HCT116 (cell line): ENCODE measurements around the gene STX16. TPM values are rescaled to one million over a fixed set of nuclear protein-coding genes. Genes with fewer than 3 reads are reported as not detected.

ENCODE experiments used
- ATAC-seq: fragments of 200-7000 bp; cut with Tn5 transposase; 2 replicates; pipeline ENCODE4 v1.9.1; 2020; ENCODE audit warnings: mild to moderate bottlenecking, moderate library complexity
- BruUV-seq: library from RNA; stranded (reverse); fragments of 400-500 nt; replicated peaks from 2 replicates; lab custom pipeline; 2021; lab: Mats Ljungman, UMichigan
- CTCF ChIA-PET: fragments of 300-600 bp; sonication (Branson Sonifier 250); formaldehyde crosslinking; loops from one replicate; lab custom pipeline; 2021; ENCODE audit warnings: antibody characterized with exemption; lab: Charles Lee
- POLR2A ChIA-PET: fragments of 300-600, 350-600 bp; sonication (Branson Sonifier 250); formaldehyde crosslinking; loops from one replicate; lab custom pipeline; 2021; ENCODE audit warnings: antibody characterized with exemption; lab: Charles Lee
- RAD21 ChIA-PET, 2 experiments: fragments of 300-600 bp; sonication (Branson Sonifier 250); formaldehyde crosslinking; loops; one replicate each; lab custom pipeline; 2023; ENCODE audit warnings: low total read pairs in 2 of 2; ENCODE audit not compliant: uncharacterized antibody in 2 of 2, unreplicated experiment in 2 of 2, low non-redundant PET in 1 of 2; lab: Charles Lee
- DNase-seq: peaks from one replicate; pipeline ENCODE4 v3.0.0-alpha.2; 2010; ENCODE audit warnings: low read depth, low spot score
- H2AFZ ChIP-seq: fragments of 200-600 bp; shearing (Covaris generic), sonication (generic); 2 replicates; pipeline ENCODE4 v1.6.1; 2017; ENCODE audit warnings: low read depth, mixed run types, mixed read lengths, antibody characterized with exemption, low read length; ENCODE audit not compliant: poor library complexity, severe bottlenecking
- H3K27ac ChIP-seq: 2 replicates; pipeline ENCODE4 v1.5.1; 2012; ENCODE audit warnings: low read depth, low read length
- H3K27me3 ChIP-seq: fragments of 200-600 bp; sonication (generic); 2 replicates; pipeline ENCODE4 v1.6.1; 2016; ENCODE audit warnings: mixed run types, low read length, mixed read lengths; ENCODE audit not compliant: insufficient read depth
- H3K36me3 ChIP-seq, 2 experiments: fragments of 200-500 bp in 1 of 2; fragments of 200-600 bp in 1 of 2; sonication (Bioruptor generic) in 1 of 2; sonication (generic) in 1 of 2; 2 replicates each; pipeline versions ENCODE4 v1.5.1 to v1.6.1; 2014 to 2016; ENCODE audit warnings: low read length in 2 of 2, inconsistent platforms in 1 of 2, mixed read lengths in 1 of 2, mixed run types in 1 of 2; ENCODE audit not compliant: insufficient read depth in 2 of 2, control insufficient read depth in 1 of 2
- H3K4me1 ChIP-seq, 2 experiments: fragments of 200-600 bp in 1 of 2; sonication (generic) in 1 of 2; 2 replicates each; pipeline versions ENCODE4 v1.5.1 to v1.6.1; 2012 to 2017; ENCODE audit warnings: low read length in 2 of 2, inconsistent platforms in 1 of 2, mild to moderate bottlenecking in 1 of 2, mixed read lengths in 1 of 2, mixed run types in 1 of 2, moderate library complexity in 1 of 2; ENCODE audit not compliant: insufficient read depth in 2 of 2, control insufficient read depth in 1 of 2
- H3K4me2 ChIP-seq: fragments of 200-600 bp; sonication (generic); 2 replicates; pipeline ENCODE4 v1.6.1; 2017; ENCODE audit warnings: mixed run types, low read length, mixed read lengths
- H3K4me3 ChIP-seq, 2 experiments: fragments of 200-600 bp in 1 of 2; sonication (generic) in 1 of 2; replicated peaks in 1 of 2; 2 replicates each; pipeline ENCODE4 v1.5.1; 2011 to 2016; ENCODE audit warnings: low read length in 2 of 2, control low read depth in 1 of 2, low read depth in 1 of 2, mild to moderate bottlenecking in 1 of 2, mixed read lengths in 1 of 2, mixed run types in 1 of 2
- H3K79me2 ChIP-seq: fragments of 200-600 bp; sonication (generic); 2 replicates; pipeline ENCODE4 v1.6.1; 2017; ENCODE audit warnings: mild to moderate bottlenecking, mixed run types, low read length, moderate library complexity, mixed read lengths; ENCODE audit not compliant: insufficient read depth
- H3K9ac ChIP-seq: fragments of 200-600 bp; sonication (generic); 2 replicates; pipeline ENCODE4 v1.6.1; 2016; ENCODE audit warnings: low read length, mixed read lengths
- H3K9me2 ChIP-seq: fragments of 200-600 bp; sonication (generic), shearing (Covaris generic); 2 replicates; pipeline ENCODE4 v1.6.1; 2017; ENCODE audit warnings: mixed run types, mild to moderate bottlenecking, moderate library complexity; ENCODE audit not compliant: insufficient read depth
- H3K9me3 ChIP-seq, 2 experiments: fragments of 200-500 bp in 1 of 2; fragments of 200-600 bp in 1 of 2; sonication (Bioruptor generic) in 1 of 2; sonication (generic) in 1 of 2; 2 replicates each; pipeline ENCODE4 v1.6.1; 2014 to 2017; ENCODE audit warnings: low read length in 2 of 2, mixed read lengths in 2 of 2, inconsistent platforms in 1 of 2, low read depth in 1 of 2, mild to moderate bottlenecking in 1 of 2, mixed run types in 1 of 2, moderate library complexity in 1 of 2; ENCODE audit not compliant: control insufficient read depth in 1 of 2, insufficient read depth in 1 of 2
- H4K20me1 ChIP-seq: fragments of 200-600 bp; sonication (generic), shearing (Covaris generic); 2 replicates; pipeline ENCODE4 v1.6.1; 2017; ENCODE audit warnings: mixed run types, mild to moderate bottlenecking, moderate library complexity; ENCODE audit not compliant: insufficient read depth
- ELF1 ChIP-seq: IDR thresholded peaks from 2 replicates; pipeline ENCODE4 v1.6.1; 2012; ENCODE audit warnings: low read depth, borderline replicate concordance
- REST ChIP-seq: IDR thresholded peaks from 2 replicates; pipeline ENCODE4 v1.6.1; 2012; ENCODE audit warnings: low read depth
- TCF7L2 ChIP-seq: IDR thresholded peaks from 2 replicates; pipeline ENCODE4 v1.7.0; 2011; ENCODE audit warnings: borderline replicate concordance, inconsistent platforms; ENCODE audit not compliant: insufficient read depth, insufficient read length; ENCODE audit errors: extremely low read depth
- intact Hi-C: fragments of 100-400 bp; cut with micrococcal nuclease; formaldehyde crosslinking; loops from 2 replicates; pipeline ENCODE4 v1.10.0; 2022
- total RNA-seq: library from RNA; stranded (reverse); gene quantifications from one replicate; pipeline ENCODE4 v1.2.1, GENCODE V29; 2021; ENCODE audit not compliant: unreplicated experiment

The STX16 gene
- total RNA-seq, 1 experiment from 2014 or later, result 55.1 TPM

- no peak for TF ChIP-seq REST
- TF ChIP-seq ELF1, result no peak
Measured at GRCh38 chr20:58699623-58700107, 48.6 kb downstream of the STX16 start (continued).

GRCh38 chr20:58700121-58700821 lies 49.2 kb downstream of the STX16 start:
- intact Hi-C loops, result no loop called here
- ATAC-seq, result no peak

More at GRCh38 chr20:58700121-58700821, 49.2 kb downstream of the STX16 start:
- H3K9me2 ChIP-seq, result no peaks in the 10 kb centered on the region
- RAD21 ChIA-PET, result no interaction called here
- POLR2A ChIA-PET, result no interaction called here
- H3K4me1 ChIP-seq, result no peaks in the 10 kb centered on the region
- H3K9ac ChIP-seq, result no peak overlapping the region
- H4K20me1 ChIP-seq, result no peaks in the 10 kb centered on the region
- no peaks in the 10 kb centered on the region for H3K27me3 ChIP-seq
- H3K4me3 ChIP-seq, result no peak overlapping the region
- CTCF ChIA-PET, result no interaction called here
- no peak overlapping the region for H3K27ac ChIP-seq
- DNase-seq, result no peak
- no peaks in the 10 kb centered on the region for H3K79me2 ChIP-seq
- H2AFZ ChIP-seq, result no peak overlapping the region
- peaks cover 0 to 2% of the 10 kb centered on the region in 2 experiments; a peak in 1 of 4 replicates for H3K36me3 ChIP-seq
- BruUV-seq, result no TSS peak
- no peaks in the 10 kb centered on the region for H3K9me3 ChIP-seq
- TF ChIP-seq TCF7L2, result no peak
- H3K4me2 ChIP-seq, result no peak overlapping the region
